DMS153 treated with DMSO at 0.1 percent for 48 hours (cell line): ENCODE measurements around the gene EGLN3.
"Not testable (repeated sequence)": the region's sequence is repeated elsewhere in the genome, so short reads cannot be mapped to it uniquely, and the experiment has no call there.

Source experiments
- DNase-seq: peaks from one replicate; lab custom pipeline; 2025; ENCODE audit not compliant: unreplicated experiment; lab: John Stamatoyannopoulos, UW

EGLN3 gene

GRCh38 chr14:33938131-33938949 is 12.5 kb downstream of the EGLN3 start:
- DNase-seq, result peak; percentile 70

DNA sequence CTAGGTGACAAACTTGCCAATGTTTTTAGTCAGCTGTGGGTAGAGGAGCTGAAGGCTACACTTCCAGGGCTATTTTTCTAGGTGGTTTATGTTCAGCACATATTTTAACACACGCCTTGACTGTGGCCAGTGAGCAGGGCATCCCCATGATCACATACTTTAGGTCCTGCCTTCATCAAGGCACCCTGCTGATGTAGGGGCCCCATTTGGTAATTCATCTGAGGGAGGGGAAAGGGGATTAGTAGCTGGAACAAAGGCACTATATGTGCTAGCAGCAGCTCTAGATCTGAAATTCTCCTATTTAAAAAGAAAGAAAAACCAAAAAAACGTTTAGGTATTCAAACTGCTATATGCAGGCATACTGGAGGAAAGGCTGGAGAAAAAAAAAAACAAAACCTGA is 14.5 kb downstream of the EGLN3 start:
- no peak for DNase-seq

DNA sequence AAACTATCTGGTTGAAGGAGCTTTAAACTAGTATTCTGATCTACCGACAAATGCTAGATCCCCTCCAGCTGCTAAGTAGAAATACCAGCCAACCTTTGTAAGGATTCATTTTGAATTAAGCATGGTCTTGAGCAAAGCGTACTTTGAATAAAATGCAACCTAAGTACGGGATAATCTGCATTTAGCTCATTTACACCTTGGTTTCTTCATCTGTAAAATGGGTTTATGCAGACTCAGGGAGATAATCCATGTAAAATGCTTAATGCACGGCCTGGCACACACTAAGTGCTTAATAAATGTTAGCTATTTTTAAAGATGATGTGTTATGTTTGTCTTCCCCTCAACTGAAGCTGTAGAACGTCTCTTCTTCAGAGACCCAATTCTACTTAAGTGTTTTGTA is 15.9 kb downstream of the EGLN3 start:
- no peak for DNase-seq

DNA sequence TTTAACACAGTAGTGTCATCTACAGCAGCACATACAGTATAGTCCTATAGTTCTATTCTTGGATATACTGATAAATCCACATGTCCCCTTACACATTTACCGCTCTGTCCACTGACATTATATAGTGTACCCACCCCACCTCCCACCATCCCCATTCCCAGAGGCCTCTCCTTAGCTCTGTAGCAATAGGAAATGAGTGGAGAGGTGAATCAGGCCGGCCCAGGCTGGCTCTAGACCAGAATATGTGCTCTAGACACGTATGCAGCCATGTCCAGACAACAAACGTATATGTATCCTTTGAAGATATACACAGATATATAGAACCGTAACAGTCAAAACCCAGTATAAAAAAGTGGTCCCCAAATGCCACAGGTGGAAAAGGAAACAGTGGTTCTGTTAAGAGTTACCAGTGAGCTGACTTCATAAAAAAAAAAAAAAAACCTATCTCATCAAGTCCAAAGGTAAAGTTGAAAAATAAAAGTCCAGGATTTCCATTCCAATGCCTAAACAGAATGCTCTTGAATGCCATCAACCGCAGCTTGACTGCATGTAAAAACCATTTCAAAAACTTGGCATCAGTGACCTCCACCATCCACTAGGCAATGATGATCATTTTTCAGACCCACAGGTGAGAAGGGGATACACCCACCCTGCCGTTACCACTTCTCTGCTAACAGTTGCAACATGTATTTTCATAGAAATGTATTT is 16.7 kb downstream of the EGLN3 start:
- DNase-seq, result no peak

GRCh38 chr14:33933386-33933933 is 17.4 kb downstream of the EGLN3 start:
- DNase-seq, result no peak

GRCh38 chr14:33932576-33933345 is 18.1 kb downstream of the EGLN3 start:
- no peak for DNase-seq

GRCh38 chr14:33932033-33932432 is 18.8 kb downstream of the EGLN3 start:
- no peak for DNase-seq

DNA sequence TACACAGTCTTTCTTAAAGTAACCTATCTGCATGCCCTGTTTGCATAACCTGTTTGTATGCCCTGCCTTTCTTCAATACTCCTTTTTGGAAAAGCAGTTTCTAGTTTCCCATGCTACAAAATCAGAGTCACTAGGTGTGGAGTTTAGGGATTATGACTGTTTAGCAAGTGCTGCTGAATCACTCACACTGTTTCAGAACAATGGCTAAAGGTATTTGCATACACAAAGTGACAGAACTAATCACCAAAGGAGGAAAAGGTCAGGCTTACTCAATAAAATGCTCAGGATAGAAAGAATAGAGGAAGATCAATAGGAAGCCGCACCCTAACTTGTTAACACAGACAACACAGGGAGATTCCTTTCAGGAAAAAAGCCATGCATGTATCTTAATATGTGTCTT is 19.4 kb downstream of the EGLN3 start:
- DNase-seq, result no peak

GRCh38 chr14:33930439-33930838 is 20.4 kb downstream of the EGLN3 start:
- no peak for DNase-seq

DNA sequence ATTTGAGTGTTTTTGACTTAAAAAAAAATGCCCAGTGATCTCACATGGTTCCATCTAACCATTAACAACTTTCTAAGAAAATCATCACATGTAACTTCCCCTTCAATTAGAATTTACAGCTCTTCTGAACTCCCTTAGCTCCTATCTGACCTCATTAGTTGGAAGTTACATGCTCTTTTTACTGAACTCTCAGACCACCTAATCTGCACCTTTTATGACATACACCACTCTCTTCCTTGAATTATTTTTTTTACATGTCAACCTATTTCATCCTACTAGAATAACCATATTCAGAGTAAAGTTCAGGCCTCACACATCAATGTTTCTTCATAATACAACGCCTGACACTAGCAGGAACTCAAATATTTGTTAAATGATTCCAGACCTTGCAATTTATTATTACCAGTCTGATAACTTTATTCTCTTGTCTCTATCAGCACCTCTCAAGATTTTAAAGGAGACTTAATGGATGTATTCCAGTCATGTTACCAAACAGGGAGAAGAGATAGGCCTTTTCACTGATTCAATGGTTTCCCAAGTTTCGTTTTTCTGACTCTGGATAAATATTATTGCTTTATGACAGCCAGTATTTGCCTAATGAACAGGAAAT is 21.0 kb downstream of the EGLN3 start:
- no peak for DNase-seq

DNA sequence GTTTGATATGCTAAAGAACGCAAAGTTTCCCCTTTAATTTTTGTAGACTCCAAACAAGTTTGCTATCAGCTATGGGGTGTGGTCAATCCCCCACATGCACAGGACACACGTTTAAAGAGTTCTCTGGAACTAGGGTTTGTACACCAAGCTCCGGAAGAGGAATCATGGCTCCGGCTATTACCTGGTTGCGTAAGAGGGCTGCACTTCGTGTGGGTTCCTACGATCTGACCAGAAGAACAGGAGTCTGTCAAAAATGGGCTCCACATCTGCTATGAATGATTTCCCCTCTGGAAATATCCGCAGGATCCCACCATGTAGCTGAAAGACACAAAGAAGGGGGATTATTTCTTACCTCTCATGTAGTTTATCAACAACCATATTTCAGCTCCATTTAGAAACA is 22.0 kb downstream of the EGLN3 start:
- DNase-seq, result no peak

DNA sequence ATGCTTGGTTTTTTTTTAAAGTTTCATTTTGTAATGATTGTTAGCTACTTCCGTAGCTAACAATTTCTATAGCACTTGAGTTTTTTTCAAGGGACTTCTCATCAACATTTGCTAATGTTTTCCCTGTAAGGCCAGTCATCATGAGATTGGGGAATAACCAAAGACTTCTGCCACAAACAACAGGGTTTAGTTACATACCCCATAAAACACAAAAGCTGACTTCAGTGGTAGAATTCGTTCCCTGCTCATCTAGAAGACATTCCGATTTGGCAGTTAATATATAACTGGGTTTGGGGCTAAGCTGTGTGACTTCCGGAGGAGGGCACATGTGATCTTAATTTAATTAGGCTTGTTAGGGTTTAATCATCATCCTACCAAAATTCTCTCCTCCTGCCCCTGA is 22.9 kb downstream of the EGLN3 start:
- no peak for DNase-seq

DNA sequence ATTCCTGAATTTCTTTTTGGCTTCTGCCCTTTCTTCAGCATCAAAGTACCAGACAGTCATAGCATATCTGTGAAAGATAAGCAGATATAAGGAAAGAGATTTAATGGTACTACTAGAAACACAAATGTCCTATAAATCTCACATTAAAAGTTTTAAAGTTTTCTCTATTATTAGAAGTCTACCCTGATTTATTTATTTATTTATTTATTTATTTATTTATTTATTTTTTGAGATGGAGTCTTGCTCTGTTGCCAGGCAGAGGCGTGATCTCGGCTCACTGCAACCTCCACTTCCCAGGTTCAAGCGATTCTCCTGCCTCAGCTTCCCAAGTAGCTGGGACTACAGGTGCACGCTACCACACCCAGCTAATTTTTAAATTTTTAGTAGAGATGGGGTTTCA is 23.9 kb downstream of the EGLN3 start:
- not testable (repeated sequence) for DNase-seq

DNA sequence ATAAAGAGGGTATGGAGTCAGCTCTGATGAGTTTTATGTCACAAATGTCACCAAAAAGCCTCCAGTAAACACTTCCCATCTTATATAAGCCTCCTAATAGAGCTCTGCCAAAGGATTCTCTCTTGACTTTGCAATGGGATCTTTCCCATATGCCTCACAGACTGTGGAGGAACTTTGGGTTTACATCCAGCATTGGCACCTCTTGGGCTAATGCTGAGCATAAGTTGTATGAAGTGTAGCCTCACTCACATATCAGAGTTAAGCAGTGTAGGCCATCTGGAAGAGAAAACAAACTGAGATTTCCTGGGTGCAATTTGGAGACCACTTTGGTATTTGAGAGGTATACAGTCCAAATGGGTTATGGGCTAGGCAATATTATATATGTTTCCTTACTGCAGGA is 24.9 kb downstream of the EGLN3 start:
- no peak for DNase-seq

- DNase-seq, result no peak
Observed at GRCh38 chr14:33925235-33925634, 25.6 kb downstream of the EGLN3 start.

- no peak for DNase-seq
Observed at GRCh38 chr14:33924566-33925100, 26.2 kb downstream of the EGLN3 start.

GRCh38 chr14:33922125-33922524 is 28.7 kb downstream of the EGLN3 start:
- DNase-seq, result no peak

DNA sequence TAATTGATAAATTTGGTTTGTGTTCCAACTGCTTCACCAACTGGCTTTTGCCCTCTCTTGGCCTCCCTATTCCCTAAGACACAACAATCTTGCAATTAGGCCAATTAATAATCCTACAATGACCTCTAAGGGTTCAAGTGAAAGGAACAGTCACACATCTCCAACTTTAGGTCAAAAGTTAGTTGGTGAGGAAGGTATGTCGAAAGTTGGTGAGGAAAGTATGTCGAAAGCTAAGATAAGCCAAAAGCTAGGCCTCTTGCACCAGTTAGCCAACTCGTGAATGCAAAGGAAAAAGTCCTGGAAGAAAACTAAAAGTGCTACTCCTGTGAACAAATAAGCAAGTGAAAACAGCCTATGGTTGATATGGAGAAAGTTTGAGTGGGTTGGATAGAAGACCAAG is 32.6 kb downstream of the EGLN3 start:
- DNase-seq, result no peak

DNA sequence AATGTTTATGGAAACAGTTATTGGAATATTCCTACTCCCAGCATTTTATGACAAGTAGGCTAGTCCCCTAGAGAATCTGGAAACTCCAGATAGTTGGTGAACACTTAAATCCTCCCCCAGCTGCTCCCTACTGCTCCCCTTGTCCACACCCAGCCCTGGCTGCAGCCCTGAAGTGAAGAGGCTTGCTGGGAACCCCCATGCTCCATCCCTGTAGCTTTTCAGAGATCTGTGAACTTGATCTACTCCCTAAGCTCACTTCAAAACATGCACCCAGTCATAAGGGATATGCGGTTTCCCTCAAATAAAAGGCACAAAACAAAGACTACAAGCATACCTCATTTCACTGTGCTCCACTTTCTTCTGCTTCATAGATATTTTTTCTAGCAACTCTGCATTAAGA is 33.2 kb downstream of the EGLN3 start:
- no peak for DNase-seq

DNA sequence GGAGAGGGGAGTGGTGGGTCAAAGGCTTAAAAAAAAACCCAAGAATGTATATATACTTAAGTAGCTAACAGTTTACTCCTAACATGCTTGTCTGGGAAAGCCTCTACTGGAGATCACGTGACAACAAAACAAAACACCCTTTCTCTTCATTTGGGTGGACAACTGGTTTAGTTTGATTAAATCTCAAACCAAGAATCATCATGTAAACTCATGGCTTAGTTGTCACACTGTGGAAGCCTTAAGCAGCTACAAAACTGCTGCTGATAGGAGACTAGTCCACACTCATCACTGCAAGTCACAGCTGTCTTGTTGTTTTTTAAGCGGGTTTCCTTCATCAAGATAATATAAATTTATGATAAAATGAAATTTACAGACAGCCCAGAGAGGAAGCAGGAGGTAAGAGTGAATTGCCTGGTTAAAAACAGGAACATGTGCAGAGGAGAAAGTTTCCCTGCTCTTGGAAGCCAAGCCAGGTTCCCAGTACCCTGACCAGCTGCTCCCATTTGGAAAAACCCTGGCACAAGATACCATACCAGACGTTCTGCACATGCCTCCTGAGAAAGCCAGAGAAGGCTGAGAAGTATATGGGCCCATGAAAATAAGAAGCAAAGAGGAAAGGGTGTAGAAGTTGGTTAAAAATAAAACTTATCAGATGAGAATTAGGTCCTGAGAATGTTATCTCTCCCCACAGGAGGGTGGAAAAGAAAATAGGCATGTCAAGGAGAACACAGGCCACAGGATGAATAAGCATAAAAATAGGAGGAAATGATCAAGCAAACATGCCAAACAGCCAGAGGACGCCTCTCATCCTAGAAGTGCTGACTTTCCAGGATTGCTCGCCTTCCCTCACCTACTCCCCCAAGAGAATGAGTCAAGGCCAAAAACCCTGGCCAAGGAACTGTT is 34.0 kb downstream of the EGLN3 start:
- no peak for DNase-seq
